ENCODE measurements around the gene SBNO2. TPM values are rescaled to one million over a fixed set of nuclear protein-coding genes. Genes with fewer than 3 reads are reported as not detected.
"Not testable (repeated sequence)": the region's sequence is repeated elsewhere in the genome, so short reads cannot be mapped to it uniquely, and the experiment has no call there.

SBNO2 gene
- total RNA-seq, 6 experiments from 2014 or later: 21.5 to 54.4 (median 25.5) TPM

DNA sequence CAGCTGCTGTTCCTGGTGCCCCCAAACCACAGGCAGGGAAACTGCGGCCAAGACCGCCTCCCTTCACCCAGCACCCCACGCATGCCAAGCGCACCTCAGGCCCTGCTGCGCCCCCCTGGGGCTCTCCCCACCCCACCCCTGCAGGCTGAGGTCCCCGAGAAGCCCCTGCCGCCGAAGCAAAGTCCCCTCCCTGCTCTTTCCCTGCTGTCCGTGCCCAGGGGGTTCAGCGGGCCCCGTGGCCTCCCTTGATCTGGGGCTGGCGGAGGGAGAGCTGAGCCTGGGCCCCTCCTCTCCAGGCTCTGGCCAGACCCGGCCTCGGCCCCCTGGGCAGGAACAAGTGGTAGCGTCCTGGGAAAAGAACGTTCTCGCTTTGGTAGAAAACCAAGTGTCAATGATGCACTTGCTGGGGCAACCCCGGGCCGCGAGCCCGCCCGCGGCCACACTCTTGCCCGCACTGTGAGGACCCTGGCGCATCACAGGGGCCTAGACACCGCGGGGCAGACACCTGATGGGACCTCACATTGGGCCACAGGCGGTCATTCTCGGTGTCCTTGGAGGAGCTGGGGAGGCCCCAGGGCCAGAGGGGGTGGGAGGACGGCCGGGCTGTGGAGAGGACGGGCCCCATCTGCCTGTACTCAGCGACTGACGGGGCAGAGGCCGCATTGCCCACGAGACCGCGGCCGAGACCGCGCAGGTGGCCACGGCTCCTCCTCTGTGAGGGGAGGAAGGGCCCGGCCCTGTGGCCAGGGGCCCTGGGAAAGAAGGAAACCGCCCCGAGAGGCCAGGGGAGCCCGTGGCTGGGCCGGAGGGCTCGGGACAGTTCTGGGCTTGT, 41.3 kb downstream of the SBNO2 start:
- peak in 3 of 4 donors; percentile 2 to 5 (median 3) for ATAC-seq
- WGBS (ENCODE audit: insufficient coverage, low coverage, low lambda C conversion rate, missing lambda C conversion rate): 67% methylated on average over 6 of the region's 48 CpGs
- no peak for TF ChIP-seq POLR2A (IDR thresholded peaks at IDR 0.05)
- TF ChIP-seq, protein P1, sequence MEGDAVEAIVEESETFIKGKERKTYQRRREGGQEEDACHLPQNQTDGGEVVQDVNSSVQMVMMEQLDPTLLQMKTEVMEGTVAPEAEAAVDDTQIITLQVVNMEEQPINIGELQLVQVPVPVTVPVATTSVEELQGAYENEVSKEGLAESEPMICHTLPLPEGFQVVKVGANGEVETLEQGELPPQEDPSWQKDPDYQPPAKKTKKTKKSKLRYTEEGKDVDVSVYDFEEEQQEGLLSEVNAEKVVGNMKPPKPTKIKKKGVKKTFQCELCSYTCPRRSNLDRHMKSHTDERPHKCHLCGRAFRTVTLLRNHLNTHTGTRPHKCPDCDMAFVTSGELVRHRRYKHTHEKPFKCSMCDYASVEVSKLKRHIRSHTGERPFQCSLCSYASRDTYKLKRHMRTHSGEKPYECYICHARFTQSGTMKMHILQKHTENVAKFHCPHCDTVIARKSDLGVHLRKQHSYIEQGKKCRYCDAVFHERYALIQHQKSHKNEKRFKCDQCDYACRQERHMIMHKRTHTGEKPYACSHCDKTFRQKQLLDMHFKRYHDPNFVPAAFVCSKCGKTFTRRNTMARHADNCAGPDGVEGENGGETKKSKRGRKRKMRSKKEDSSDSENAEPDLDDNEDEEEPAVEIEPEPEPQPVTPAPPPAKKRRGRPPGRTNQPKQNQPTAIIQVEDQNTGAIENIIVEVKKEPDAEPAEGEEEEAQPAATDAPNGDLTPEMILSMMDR (IDR thresholded peaks at IDR 0.05): no peak

DNA sequence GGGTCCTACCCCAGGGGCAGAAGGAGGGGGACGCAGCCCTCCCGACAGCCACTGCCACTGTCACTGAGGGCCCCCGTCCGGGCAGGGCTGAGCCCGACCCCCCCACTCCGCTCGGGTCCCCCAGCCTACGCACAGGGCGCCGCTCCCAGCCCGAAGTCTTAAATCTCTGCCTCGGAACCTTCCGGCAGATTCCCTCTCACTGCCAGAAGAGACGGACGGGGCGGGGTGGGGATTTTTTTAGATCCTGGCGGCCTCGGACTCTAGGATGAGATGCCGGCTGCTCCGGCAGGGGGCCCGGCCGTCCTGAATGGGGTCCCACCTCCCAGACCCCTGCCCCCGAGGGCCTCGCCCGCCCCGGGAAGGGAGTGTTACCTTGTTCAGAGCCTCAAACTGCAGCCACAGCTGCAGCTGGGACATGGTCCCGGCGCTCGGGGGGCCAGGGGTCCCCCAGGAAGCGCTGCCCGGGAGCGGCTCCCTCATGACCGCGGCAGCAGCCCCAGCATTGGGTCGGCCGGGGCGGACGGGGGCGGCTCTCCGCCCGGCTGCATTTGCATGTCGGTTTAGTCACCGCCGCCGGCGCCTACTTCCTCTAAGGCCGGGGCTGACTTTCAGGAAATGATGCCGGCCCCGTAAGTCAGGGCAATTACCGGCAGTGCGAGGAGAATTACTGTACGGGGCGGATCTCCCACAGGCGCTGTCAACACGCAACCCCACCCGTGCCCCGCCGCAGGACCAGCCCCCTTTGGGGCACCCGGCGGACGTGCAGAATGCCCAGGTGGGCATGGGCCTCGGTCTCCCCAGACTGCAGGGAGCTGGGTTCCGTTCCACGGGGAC, 42.1 kb downstream of the SBNO2 start:
- ATAC-seq (peak; percentile 60 to 78 (median 66)), DNase-seq (peak in 2 of 3 donors; percentile 89)
- 20% methylated on average over 2 of the region's 64 CpGs for WGBS (ENCODE audit: insufficient coverage, low coverage, low lambda C conversion rate, missing lambda C conversion rate)
- Histone ChIP-seq H3K27ac (peak overlapping the region; percentile 69 to 94 (median 84)), H3K9me3 (no peaks in the 10 kb centered on the region), H3K4me3 (peak overlapping the region; percentile 48 to 64 (median 54)), H3K4me1 (no peaks in the 10 kb centered on the region), H3K36me3 (peaks cover 0 to 11% (median 3%) of the 10 kb centered on the region in 4 donors), H3K27me3 (no peaks in the 10 kb centered on the region)
- intact Hi-C loops (cut with DNase I): no loop called here
- TF ChIP-seq, protein P1 (IDR thresholded peaks at IDR 0.05): no peak
- peak; percentile 51 for TF ChIP-seq POLR2A (IDR thresholded peaks at IDR 0.05)

More for the DNA sequence above, 41.3 kb downstream of the SBNO2 start:
- Histone ChIP-seq H3K4me1 (no peaks in the 10 kb centered on the region), H3K36me3 (peaks cover 0 to 4% (median 0%) of the 10 kb centered on the region in 4 donors), H3K27ac (peak overlapping the region; percentile 69 to 94 (median 84)), H3K4me3 (peak overlapping the region in 2 of 3 donors; percentile 9 to 54), H3K9me3 (no peaks in the 10 kb centered on the region), H3K27me3 (no peaks in the 10 kb centered on the region)
- no peak for DNase-seq
- intact Hi-C loops (cut with DNase I): no loop called here

- H3K36me3 ChIP-seq: peaks cover 0 to 19% (median 7%) of the 10 kb centered on the region in 4 donors
- H3K4me3 ChIP-seq: peak overlapping the region; percentile 48 to 64 (median 54)
- no peaks in the 10 kb centered on the region for H3K9me3 ChIP-seq
- TF ChIP-seq, protein P1 (IDR thresholded peaks at IDR 0.05): no peak
- no peak for TF ChIP-seq POLR2A (IDR thresholded peaks at IDR 0.05)
- intact Hi-C loops (cut with DNase I): no loop called here
- peak overlapping the region; percentile 66 to 94 (median 84) for H3K27ac ChIP-seq
- H3K4me1 ChIP-seq: no peaks in the 10 kb centered on the region
- no peaks in the 10 kb centered on the region for H3K27me3 ChIP-seq
- DNase-seq (no peak), ATAC-seq (peak in 1 of 4 donors; percentile 3)
- WGBS (ENCODE audit: insufficient coverage, low coverage, low lambda C conversion rate, missing lambda C conversion rate): 60% methylated on average over 3 of the region's 22 CpGs
These were observed 43.0 kb downstream of the SBNO2 start for GRCh38 chr19:1130771-1131717.

DNA sequence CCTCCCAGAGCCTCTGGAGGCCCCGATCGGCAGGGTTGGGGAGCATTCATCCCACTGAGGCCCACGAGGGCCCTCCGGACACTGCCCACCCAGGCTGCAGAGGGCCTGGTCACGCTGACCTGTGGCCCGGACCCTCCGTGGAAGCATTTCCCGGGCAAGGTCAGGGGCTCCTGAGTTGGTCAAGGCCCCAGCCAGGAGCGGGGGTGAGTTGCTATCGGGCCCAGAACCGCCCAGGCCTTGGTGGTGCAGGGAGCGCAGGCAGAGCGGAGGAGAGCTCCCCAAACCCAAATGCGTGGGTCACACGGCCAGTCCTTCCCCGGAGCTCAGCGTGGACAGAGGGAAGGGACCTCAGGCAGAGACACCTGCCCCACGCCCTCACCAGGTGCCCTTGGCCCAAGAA, 44.5 kb downstream of the SBNO2 start:
- H3K27me3 ChIP-seq: no peaks in the 10 kb centered on the region
- no peak for ATAC-seq
- intact Hi-C loops (cut with DNase I): no loop called here
- no peak overlapping the region for H3K27ac ChIP-seq
- TF ChIP-seq, protein P1 (IDR thresholded peaks at IDR 0.05): no peak
- TF ChIP-seq POLR2A (IDR thresholded peaks at IDR 0.05): no peak
- no peak overlapping the region for H3K4me3 ChIP-seq
- no peak for DNase-seq
- H3K4me1 ChIP-seq: no peaks in the 10 kb centered on the region
- 100% methylated on average over 2 of the region's 18 CpGs for WGBS (ENCODE audit: insufficient coverage, low coverage, low lambda C conversion rate, missing lambda C conversion rate)
- H3K9me3 ChIP-seq: no peaks in the 10 kb centered on the region
- H3K36me3 ChIP-seq: peaks cover 4 to 27% (median 10%) of the 10 kb centered on the region in 4 donors

DNA sequence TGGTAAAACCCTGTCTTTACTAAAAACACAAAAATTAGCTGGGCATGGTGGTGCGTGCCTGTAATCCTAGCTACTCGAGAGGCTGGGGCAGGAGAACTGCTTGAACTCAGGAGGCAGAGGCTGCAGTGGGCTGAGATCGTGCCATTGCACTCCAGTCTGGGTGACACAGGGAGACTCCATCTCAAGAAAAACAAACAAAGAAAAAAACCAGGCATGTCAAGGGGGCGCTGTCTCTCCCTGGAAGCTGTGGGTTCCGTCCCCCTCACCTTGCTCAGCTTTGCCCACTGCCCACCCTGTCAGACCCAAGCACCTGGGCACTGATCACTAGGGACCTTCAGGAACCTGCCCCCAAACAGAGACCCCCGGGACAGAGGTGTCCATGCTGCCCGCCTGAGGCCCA, 45.0 kb downstream of the SBNO2 start:
- intact Hi-C loops (cut with DNase I); H3K4me1 ChIP-seq; DNase-seq; ATAC-seq; H3K9me3 ChIP-seq; H3K27me3 ChIP-seq; H3K27ac ChIP-seq; H3K4me3 ChIP-seq: not testable (repeated sequence)
- WGBS (ENCODE audit: insufficient coverage, low coverage, low lambda C conversion rate, missing lambda C conversion rate): 60% methylated on average over 3 of the region's 7 CpGs
- peaks cover 4 to 30% (median 13%) of the 10 kb centered on the region in 4 donors for H3K36me3 ChIP-seq

All from right lobe of liver (tissue), 6 donors.